B cell (primary cell): ENCODE data around the gene BDH2. TPM values are rescaled to one million over a fixed set of nuclear protein-coding genes. Genes with fewer than 3 reads are reported as not detected.

Experiments
- ATAC-seq: fragments of 200-7000 bp; cut with Tn5 transposase; one replicate; pipeline ENCODE4 v1.10.0; 2021; ENCODE audit warnings: low read depth, mild to moderate bottlenecking, moderate number of reproducible peaks, moderate library complexity
- CTCF ChIA-PET: fragments of 350-600 bp; sonication (Branson Sonifier 250); formaldehyde crosslinking; loops from one replicate; lab custom pipeline; 2021; ENCODE audit warnings: antibody characterized with exemption, inconsistent platforms; lab: Charles Lee
- POLR2A ChIA-PET: fragments of 350-600 bp; sonication (Branson Sonifier 250); formaldehyde crosslinking; loops from one replicate; lab custom pipeline; 2021; ENCODE audit warnings: antibody characterized with exemption; lab: Charles Lee
- DNase-seq: peaks from one replicate; pipeline ENCODE4 v3.0.0; 2013
- H2AFZ ChIP-seq: 2 replicates; pipeline ENCODE4 v1.6.1; 2012; ENCODE audit warnings: mild to moderate bottlenecking, low read depth, low read length; ENCODE audit not compliant: insufficient read depth, poor library complexity, severe bottlenecking
- H3K27ac ChIP-seq, 2 donors: 1 replicate in 1 of 2; 2 replicates in 1 of 2; pipeline ENCODE4 v1.5.1; 2012 to 2013; ENCODE audit warnings: low read length in 2 of 2, mild to moderate bottlenecking in 2 of 2, moderate library complexity in 1 of 2
- H3K27me3 ChIP-seq, 4 experiments: fragments of 200-600 bp in 1 of 4; sonication (generic) in 1 of 4; replicated peaks in 1 of 4; 1 replicate in 2 of 4; 2 replicates in 2 of 4; pipeline versions ENCODE4 v1.6.1 to v1.7.0; 2013 to 2016; ENCODE audit warnings: low read length in 3 of 4, mild to moderate bottlenecking in 2 of 4, mixed read lengths in 1 of 4, moderate library complexity in 1 of 4; ENCODE audit not compliant: insufficient read depth in 4 of 4, control insufficient read depth in 3 of 4; ENCODE audit errors: control extremely low read depth in 1 of 4
- H3K36me3 ChIP-seq, 2 experiments: replicated peaks in 1 of 2; 1 replicate in 1 of 2; 2 replicates in 1 of 2; pipeline versions ENCODE4 v1.6.1 to v1.7.1; 2013; ENCODE audit warnings: low read length in 1 of 2; ENCODE audit not compliant: insufficient read depth in 2 of 2, control insufficient read depth in 1 of 2; ENCODE audit errors: control extremely low read depth in 1 of 2, extremely low read depth in 1 of 2
- H3K4me1 ChIP-seq, 2 donors: fragments of 200-600 bp in 1 of 2; sonication (generic) in 1 of 2; 1 replicate in 1 of 2; 2 replicates in 1 of 2; pipeline versions ENCODE4 v1.5.1 to v1.6.1; 2013 to 2017; ENCODE audit warnings: low read length in 2 of 2; ENCODE audit not compliant: control insufficient read depth in 2 of 2, insufficient read depth in 2 of 2
- H3K4me2 ChIP-seq: replicated peaks from 2 replicates; pipeline ENCODE3; 2012; ENCODE audit warnings: mild to moderate bottlenecking, low read depth, low read length; ENCODE audit not compliant: poor library complexity, severe bottlenecking
- H3K4me3 ChIP-seq, 5 experiments: fragments of 200-600 bp in 1 of 5; sonication (generic) in 1 of 5; 1 replicate in 3 of 5; 2 replicates in 2 of 5; pipeline versions ENCODE4 v1.5.1 to v1.7.0; 2011 to 2016; ENCODE audit warnings: low read length in 4 of 5, mild to moderate bottlenecking in 4 of 5, low read depth in 2 of 5, control low read depth in 1 of 5, moderate library complexity in 1 of 5; ENCODE audit not compliant: insufficient read depth in 1 of 5; ENCODE audit errors: control extremely low read depth in 1 of 5, extremely low read depth in 1 of 5
- H3K79me2 ChIP-seq: fragments of 200-600 bp; sonication (generic); one replicate; pipeline ENCODE4 v1.6.0; 2016; ENCODE audit warnings: low read length; ENCODE audit not compliant: control insufficient read depth, insufficient read depth
- H3K9ac ChIP-seq: fragments of 200-600 bp; sonication (generic); 2 replicates; pipeline ENCODE4 v1.6.1; 2017; ENCODE audit warnings: mild to moderate bottlenecking, low read length, moderate library complexity
- H3K9me3 ChIP-seq, 3 donors: one replicate each; pipeline versions ENCODE4 v1.6.1 to v1.7.1; 2013; ENCODE audit warnings: low read length in 2 of 3; ENCODE audit not compliant: control insufficient read depth in 2 of 3, insufficient read depth in 1 of 3; ENCODE audit errors: control extremely low read depth in 1 of 3
- H4K20me1 ChIP-seq: 2 replicates; pipeline ENCODE4 v1.6.0; 2012; ENCODE audit warnings: mild to moderate bottlenecking, low read length; ENCODE audit not compliant: insufficient read depth, control insufficient read depth, poor library complexity, severe bottlenecking
- H3K27ac Mint-ChIP-seq: one replicate; pipeline ENCODE4 v1.8.0; 2021; ENCODE audit warnings: mixed read lengths
- H3K27me3 Mint-ChIP-seq: one replicate; pipeline ENCODE4 v1.8.0; 2021; ENCODE audit warnings: mixed read lengths
- H3K4me1 Mint-ChIP-seq: one replicate; pipeline ENCODE4 v1.8.0; 2021; ENCODE audit warnings: mixed read lengths
- H3K4me3 Mint-ChIP-seq: one replicate; pipeline ENCODE4 v1.8.0; 2021; ENCODE audit warnings: mixed read lengths
- H3K9me3 Mint-ChIP-seq: one replicate; pipeline ENCODE4 v1.8.0; 2022; ENCODE audit warnings: mixed read lengths; ENCODE audit not compliant: insufficient read depth
- EZH2 ChIP-seq: IDR thresholded peaks from 2 replicates; pipeline ENCODE4 v1.6.1; 2012; ENCODE audit warnings: borderline replicate concordance, low read depth, mild to moderate bottlenecking, moderate library complexity, low read length; ENCODE audit not compliant: insufficient read depth, poor library complexity, severe bottlenecking
- WGBS: methylation state at CpG from one replicate; pipeline ENCODE4 v1.1.5; 2013; ENCODE audit warnings: missing lambda C conversion rate; ENCODE audit not compliant: insufficient coverage; 5-methylcytosine and 5-hydroxymethylcytosine counted together
- intact Hi-C: fragments of 100-400 bp; cut with micrococcal nuclease; formaldehyde crosslinking; loops from one replicate; pipeline ENCODE4 v1.10.0; 2022
- polyA plus RNA-seq: library from polyadenylated mRNA; depleted of rRNA; stranded (reverse); fragments of >200 nt; gene quantifications from 2 replicates; pipeline ENCODE4 v1.2.3, GENCODE V29; 2012
- total RNA-seq, 2 donors: library from RNA; stranded (reverse); fragments of 120-200 nt in 1 of 2; gene quantifications; 1 replicate in 1 of 2; 2 replicates in 1 of 2; pipeline versions ENCODE4 v1.2.3 to v1.2.4, GENCODE V29; 2013 to 2022
- TF ChIP-seq, protein P1 (sequence below): fragments of 200-600 bp; IDR thresholded peaks from one replicate; pipeline ENCODE4 v1.8.0; 2022; ENCODE audit warnings: antibody characterized with exemption, mild to moderate bottlenecking

BDH2 gene
- total and polyA plus RNA-seq, 2 donors (not counting 1 experiment from before 2014, with no cell fraction given), result 8.8 to 9.1 TPM

DNA sequence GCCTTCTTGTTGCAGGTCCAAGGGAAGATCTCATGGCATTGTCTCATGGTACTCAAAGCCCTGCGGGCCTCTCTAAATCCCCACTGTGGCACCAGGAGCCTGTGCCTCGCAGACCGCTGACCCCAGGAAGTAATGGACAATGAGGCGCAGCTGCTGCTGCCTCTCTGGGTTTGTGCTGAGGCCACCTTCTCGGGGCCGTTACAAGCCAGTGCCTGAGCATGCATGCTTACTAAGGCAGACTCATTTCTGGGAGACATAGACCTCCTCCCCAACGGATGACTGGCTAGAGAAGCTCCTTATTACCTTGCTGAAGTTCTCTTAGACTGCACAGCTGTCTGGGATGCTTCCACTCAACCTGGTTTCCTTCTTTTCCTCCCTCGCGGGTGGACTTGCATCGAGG is 1.3 kb downstream of the BDH2 start:
- H3K79me2 ChIP-seq, result peaks cover 19% of the 10 kb centered on the region
- no peak overlapping the region for H2AFZ ChIP-seq
- Mint-ChIP-seq H3K27ac (no peak overlapping the region), H3K4me3 (peak overlapping the region; percentile 23), H3K9me3 (no peaks in the 10 kb centered on the region), H3K4me1 (peaks cover 13% of the 10 kb centered on the region), H3K27me3 (no peaks in the 10 kb centered on the region)
- TF ChIP-seq, protein P1, sequence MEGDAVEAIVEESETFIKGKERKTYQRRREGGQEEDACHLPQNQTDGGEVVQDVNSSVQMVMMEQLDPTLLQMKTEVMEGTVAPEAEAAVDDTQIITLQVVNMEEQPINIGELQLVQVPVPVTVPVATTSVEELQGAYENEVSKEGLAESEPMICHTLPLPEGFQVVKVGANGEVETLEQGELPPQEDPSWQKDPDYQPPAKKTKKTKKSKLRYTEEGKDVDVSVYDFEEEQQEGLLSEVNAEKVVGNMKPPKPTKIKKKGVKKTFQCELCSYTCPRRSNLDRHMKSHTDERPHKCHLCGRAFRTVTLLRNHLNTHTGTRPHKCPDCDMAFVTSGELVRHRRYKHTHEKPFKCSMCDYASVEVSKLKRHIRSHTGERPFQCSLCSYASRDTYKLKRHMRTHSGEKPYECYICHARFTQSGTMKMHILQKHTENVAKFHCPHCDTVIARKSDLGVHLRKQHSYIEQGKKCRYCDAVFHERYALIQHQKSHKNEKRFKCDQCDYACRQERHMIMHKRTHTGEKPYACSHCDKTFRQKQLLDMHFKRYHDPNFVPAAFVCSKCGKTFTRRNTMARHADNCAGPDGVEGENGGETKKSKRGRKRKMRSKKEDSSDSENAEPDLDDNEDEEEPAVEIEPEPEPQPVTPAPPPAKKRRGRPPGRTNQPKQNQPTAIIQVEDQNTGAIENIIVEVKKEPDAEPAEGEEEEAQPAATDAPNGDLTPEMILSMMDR, result no peak
- no peak for TF ChIP-seq EZH2
- H3K36me3 ChIP-seq, result no peaks in the 10 kb centered on the region
- intact Hi-C loops, result loop anchor here (2.0 to 5.0 kb wide), 6 partner anchors 24 to 668 kb away; partner anchors contain the start of genes CISD2, MANBA and NFKB1
- ChIA-PET POLR2A (interaction anchor here (1.2 kb wide), 1 partner anchor 21 kb away, joined by 4 read pairs; no protein-coding TSS in a partner anchor), CTCF (interaction anchor here (0.6 to 4.3 kb wide), 4 partner anchors 8 to 668 kb away, joined by 4 to 38 read pairs (median 24); no protein-coding TSS in a partner anchor)
- ATAC-seq (no peak), DNase-seq (no peak)
- H3K4me2 ChIP-seq, result peak overlapping the region; percentile 72
- H3K4me3 ChIP-seq, result no peak overlapping the region
- H4K20me1 ChIP-seq, result no peaks in the 10 kb centered on the region
- no peak overlapping the region for H3K27ac ChIP-seq
- no peaks in the 10 kb centered on the region for H3K9me3 ChIP-seq
- no peak overlapping the region for H3K9ac ChIP-seq
- H3K27me3 ChIP-seq, result no peaks in the 10 kb centered on the region
- peaks cover 8 to 11% of the 10 kb centered on the region in 2 donors for H3K4me1 ChIP-seq
- WGBS, result 94% methylated on average over 7 of the region's 10 CpGs

DNA sequence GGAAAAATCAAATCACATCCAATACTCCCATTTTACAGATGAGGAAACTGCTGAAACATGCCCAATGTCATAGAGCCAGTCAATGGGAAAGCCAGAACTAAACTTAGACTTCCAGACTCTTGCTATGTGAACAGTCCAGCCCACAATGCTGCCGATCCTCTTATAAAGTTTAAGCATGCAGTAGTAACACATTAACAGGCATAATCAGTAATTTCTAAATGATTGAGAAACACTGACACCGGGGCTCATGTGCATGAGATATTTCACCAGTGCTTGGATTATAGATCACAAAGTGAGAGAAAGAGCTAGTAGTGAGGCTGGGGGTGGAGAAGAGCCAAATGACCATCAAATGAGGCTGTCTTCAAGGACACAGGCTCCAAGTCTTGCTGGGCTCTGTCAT is 2.5 kb downstream of the BDH2 start:
- Histone ChIP-seq H3K27ac (no peak overlapping the region), H3K4me2 (no peak overlapping the region), H4K20me1 (no peaks in the 10 kb centered on the region), H3K9ac (no peak overlapping the region), H3K36me3 (peaks cover 0 to 1% of the 10 kb centered on the region in 2 experiments), H3K4me3 (no peak overlapping the region), H3K9me3 (no peaks in the 10 kb centered on the region), H3K79me2 (peaks cover 19% of the 10 kb centered on the region), H2AFZ (no peak overlapping the region), H3K27me3 (no peaks in the 10 kb centered on the region), H3K4me1 (peaks cover 9 to 11% of the 10 kb centered on the region in 2 donors)
- no peak for ATAC-seq
- DNase-seq, result no peak
- H3K4me1 Mint-ChIP-seq, result peaks cover 20% of the 10 kb centered on the region
- no peaks in the 10 kb centered on the region for H3K9me3 Mint-ChIP-seq
- TF ChIP-seq EZH2, result no peak
- TF ChIP-seq, protein P1, result no peak
- POLR2A ChIA-PET, result no interaction called here
- no peaks in the 10 kb centered on the region for H3K27me3 Mint-ChIP-seq
- intact Hi-C loops, result loop anchor here (5.0 kb wide), 3 partner anchors 335 to 595 kb away; partner anchors contain the start of genes MANBA and NFKB1
- H3K27ac Mint-ChIP-seq, result no peak overlapping the region
- CTCF ChIA-PET, result interaction anchor here (0.8 kb wide), 1 partner anchor 827 kb away, joined by 3 read pairs; no protein-coding TSS in a partner anchor
- no peak overlapping the region for H3K4me3 Mint-ChIP-seq
- WGBS, result 100% methylated on average over 1 of the region's 2 CpGs
